ENCODE measurements around the gene TSEN15. TPM values are rescaled to one million over a fixed set of nuclear protein-coding genes. Genes with fewer than 3 reads are reported as not detected.

Gene TSEN15
- total and polyA plus RNA-seq, 12 donors: 16.3 to 55.1 (median 27.8) TPM

DNA sequence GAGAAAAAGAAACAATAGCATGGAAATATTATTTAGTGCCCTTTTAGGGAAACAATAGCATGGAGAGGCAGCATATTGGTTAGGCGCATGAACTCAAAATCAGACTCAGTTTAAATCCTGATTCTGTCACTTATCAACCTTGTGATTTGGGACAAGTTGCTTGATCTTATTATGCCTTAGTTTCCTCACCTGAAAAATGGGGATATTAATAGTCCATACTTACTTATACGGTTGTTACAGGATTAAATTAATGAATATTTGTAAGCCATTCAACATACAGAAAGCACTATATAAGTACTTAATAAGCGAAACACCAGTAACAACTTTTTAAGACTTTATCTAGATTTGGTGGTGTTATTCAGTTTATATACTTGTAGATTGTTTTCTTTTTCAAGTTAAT, 1.2 kb downstream of the TSEN15 start:
- 57 to 92% (median 71%) methylated on average over 3 of the region's 3 CpGs for WGBS, 4 donors
- TF ChIP-seq, protein P1, sequence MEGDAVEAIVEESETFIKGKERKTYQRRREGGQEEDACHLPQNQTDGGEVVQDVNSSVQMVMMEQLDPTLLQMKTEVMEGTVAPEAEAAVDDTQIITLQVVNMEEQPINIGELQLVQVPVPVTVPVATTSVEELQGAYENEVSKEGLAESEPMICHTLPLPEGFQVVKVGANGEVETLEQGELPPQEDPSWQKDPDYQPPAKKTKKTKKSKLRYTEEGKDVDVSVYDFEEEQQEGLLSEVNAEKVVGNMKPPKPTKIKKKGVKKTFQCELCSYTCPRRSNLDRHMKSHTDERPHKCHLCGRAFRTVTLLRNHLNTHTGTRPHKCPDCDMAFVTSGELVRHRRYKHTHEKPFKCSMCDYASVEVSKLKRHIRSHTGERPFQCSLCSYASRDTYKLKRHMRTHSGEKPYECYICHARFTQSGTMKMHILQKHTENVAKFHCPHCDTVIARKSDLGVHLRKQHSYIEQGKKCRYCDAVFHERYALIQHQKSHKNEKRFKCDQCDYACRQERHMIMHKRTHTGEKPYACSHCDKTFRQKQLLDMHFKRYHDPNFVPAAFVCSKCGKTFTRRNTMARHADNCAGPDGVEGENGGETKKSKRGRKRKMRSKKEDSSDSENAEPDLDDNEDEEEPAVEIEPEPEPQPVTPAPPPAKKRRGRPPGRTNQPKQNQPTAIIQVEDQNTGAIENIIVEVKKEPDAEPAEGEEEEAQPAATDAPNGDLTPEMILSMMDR (IDR thresholded peaks at IDR 0.05): no peak
- TF ChIP-seq POLR2A (IDR thresholded peaks at IDR 0.05): no peak
- intact Hi-C loops (cut with DNase I): no loop called here
- no peak for DNase-seq
- no peaks in the 10 kb centered on the region for H3K27me3 ChIP-seq
- H3K36me3 ChIP-seq (replicated peaks in 1 of 2): no peaks in the 10 kb centered on the region
- no peak overlapping the region for H3K27ac ChIP-seq
- peaks cover 9 to 24% of the 10 kb centered on the region in 2 donors for H3K4me1 ChIP-seq (replicated peaks in 1 of 2)
- H3K4me3 ChIP-seq: peak overlapping the region in 1 of 4 donors; percentile 97
- peaks cover 0 to 8% (median 0%) of the 10 kb centered on the region in 3 donors for H3K9me3 ChIP-seq (replicated peaks in 1 of 3)

DNA sequence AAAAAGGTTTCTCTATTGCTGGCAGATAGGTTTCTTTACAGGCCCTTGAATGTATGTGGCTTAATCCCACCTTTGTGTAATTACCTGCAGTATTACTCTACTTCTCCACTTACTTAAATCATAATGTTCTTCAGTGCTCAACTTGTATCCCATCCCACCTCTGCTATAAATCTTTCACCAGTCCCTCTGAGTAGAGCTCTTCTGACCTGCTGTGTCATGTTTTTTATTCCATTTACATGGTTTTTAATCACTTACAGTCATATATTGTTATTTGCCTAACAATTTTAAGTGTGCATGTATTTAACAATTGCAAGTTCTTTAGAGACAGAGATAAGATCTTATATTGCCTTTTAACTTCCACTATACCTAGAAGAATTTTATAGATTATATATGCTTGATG, 2.4 kb downstream of the TSEN15 start:
- TF ChIP-seq, protein P1 (IDR thresholded peaks at IDR 0.05): no peak
- no peak for TF ChIP-seq POLR2A (IDR thresholded peaks at IDR 0.05)
- H3K9me3 ChIP-seq (replicated peaks in 1 of 3): peaks cover 0 to 8% (median 0%) of the 10 kb centered on the region in 3 donors
- H3K4me3 ChIP-seq: no peak overlapping the region
- DNase-seq: no peak
- no peaks in the 10 kb centered on the region for H3K27me3 ChIP-seq
- H3K36me3 ChIP-seq (replicated peaks in 1 of 2): no peaks in the 10 kb centered on the region
- intact Hi-C loops (cut with DNase I): no loop called here
- peaks cover 9 to 24% of the 10 kb centered on the region in 2 donors for H3K4me1 ChIP-seq (replicated peaks in 1 of 2)
- H3K27ac ChIP-seq: no peak overlapping the region

DNA sequence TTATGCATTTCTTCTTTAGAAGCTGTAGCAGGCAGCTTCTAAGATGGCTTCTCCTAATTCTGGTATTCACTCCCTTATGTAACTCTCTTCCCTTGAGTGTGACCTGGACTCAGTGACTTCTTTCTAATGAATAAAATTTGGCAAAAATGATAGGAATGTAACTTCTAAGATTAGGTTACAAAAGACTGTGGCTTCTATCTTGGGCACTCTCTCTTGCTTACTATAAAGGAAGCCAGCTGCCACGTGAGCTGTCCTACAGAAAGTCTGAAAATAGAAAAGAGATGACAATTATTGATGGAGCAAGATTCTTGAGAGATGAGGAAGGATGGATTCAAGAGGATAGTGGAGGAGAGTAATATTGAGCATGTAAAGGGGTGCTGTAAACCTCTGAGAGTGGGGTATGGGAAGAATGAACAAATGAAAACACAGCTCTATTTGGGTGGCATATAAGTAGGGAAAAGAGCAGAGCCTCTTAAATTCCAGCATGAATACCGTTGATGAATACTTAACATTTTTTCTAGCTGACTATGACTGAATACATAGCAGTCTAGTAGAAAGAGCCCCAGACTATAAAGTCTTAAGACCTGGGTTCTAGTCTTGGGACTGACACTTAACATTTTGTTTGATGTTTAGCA, 5.5 kb downstream of the TSEN15 start:
- TF ChIP-seq, protein P1 (IDR thresholded peaks at IDR 0.05): no peak
- TF ChIP-seq POLR2A (IDR thresholded peaks at IDR 0.05): no peak
- WGBS, 4 donors: 36 to 56% (median 49%) methylated on average over 2 of the region's 2 CpGs
- H3K9me3 ChIP-seq (replicated peaks in 1 of 3): no peaks in the 10 kb centered on the region
- no peak overlapping the region for H3K4me3 ChIP-seq
- peaks cover 9 to 24% of the 10 kb centered on the region in 2 donors for H3K4me1 ChIP-seq (replicated peaks in 1 of 2)
- H3K27me3 ChIP-seq: no peaks in the 10 kb centered on the region
- H3K36me3 ChIP-seq (replicated peaks in 1 of 2): no peaks in the 10 kb centered on the region
- peak overlapping the region in 1 of 5 donors; percentile 15 for H3K27ac ChIP-seq
- DNase-seq: no peak
- intact Hi-C loops (cut with DNase I): no loop called here

DNA sequence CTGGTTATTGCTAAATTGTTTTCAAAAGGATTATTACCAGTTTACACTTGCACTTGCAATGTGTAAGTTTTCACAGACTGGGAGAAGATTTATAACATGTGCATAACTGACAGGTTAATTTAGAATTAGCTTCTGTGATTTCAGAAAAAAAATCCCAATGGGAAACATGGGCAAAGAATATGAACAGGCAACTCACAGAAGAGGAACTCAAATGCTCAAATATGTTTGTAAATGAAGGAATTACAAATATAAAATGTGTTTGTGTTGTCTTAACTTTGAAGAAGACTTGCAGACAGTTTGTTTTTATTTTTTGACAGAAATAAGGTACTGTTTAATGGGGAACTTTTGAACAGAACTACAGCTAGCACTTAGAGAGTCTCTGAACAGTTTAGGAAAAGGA, 8.4 kb downstream of the TSEN15 start:
- Histone ChIP-seq H3K4me1 (replicated peaks in 1 of 2) (peaks cover 0 to 7% of the 10 kb centered on the region in 2 donors), H3K27ac (no peak overlapping the region), H3K9me3 (replicated peaks in 1 of 3) (no peaks in the 10 kb centered on the region), H3K27me3 (no peaks in the 10 kb centered on the region), H3K4me3 (no peak overlapping the region), H3K36me3 (replicated peaks in 1 of 2) (no peaks in the 10 kb centered on the region)
- DNase-seq: no peak
- intact Hi-C loops (cut with DNase I): no loop called here
- no peak for TF ChIP-seq POLR2A (IDR thresholded peaks at IDR 0.05)
- TF ChIP-seq, protein P1 (IDR thresholded peaks at IDR 0.05): no peak
